ENCODE results near the gene P4HTM.

The P4HTM gene

GRCh38 chr3:49053543-49053942, 63.5 kb downstream of the P4HTM start (continued):
- TF ChIP-seq HOXD13 (CRISPR knock-in tag; IDR thresholded peaks at IDR 0.05; ENCODE audit: borderline replicate concordance) = no peak
- TF ChIP-seq, protein P1, sequence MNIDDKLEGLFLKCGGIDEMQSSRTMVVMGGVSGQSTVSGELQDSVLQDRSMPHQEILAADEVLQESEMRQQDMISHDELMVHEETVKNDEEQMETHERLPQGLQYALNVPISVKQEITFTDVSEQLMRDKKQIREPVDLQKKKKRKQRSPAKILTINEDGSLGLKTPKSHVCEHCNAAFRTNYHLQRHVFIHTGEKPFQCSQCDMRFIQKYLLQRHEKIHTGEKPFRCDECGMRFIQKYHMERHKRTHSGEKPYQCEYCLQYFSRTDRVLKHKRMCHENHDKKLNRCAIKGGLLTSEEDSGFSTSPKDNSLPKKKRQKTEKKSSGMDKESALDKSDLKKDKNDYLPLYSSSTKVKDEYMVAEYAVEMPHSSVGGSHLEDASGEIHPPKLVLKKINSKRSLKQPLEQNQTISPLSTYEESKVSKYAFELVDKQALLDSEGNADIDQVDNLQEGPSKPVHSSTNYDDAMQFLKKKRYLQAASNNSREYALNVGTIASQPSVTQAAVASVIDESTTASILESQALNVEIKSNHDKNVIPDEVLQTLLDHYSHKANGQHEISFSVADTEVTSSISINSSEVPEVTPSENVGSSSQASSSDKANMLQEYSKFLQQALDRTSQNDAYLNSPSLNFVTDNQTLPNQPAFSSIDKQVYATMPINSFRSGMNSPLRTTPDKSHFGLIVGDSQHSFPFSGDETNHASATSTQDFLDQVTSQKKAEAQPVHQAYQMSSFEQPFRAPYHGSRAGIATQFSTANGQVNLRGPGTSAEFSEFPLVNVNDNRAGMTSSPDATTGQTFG (tag by site-specific recombination; IDR thresholded peaks at IDR 0.05; ENCODE audit: borderline replicate concordance) = no peak

DNA sequence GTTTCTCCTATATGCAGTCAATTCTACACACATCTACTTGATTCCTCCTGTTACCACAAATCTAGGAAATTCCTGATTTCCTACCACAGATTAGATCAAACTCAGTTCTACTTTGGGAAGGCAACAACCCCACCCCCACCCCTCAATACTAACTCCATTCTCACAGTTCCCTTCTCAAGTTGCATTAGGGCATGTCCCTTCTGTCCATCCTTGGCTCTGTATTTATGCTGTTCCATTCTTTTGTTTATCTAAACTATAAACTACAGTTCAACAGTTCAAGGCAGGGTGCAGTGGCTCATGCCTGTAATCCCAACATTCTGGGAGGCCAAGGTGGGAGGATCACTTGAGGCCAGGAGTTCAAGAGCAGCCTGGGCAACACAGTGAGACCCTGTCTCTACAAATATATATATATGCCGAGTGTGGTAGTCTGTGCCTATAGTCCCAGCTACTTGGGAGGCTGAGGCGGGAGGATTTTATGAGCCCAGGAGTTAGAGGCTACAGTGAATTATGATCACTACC, 64.4 kb downstream of the P4HTM start:
- no peak for TF ChIP-seq ZNF677 (tag by site-specific recombination; IDR thresholded peaks at IDR 0.05)
- 0 out of 2 replicates have a peak, but pooled peaks have one; percentile 13 for TF ChIP-seq ZNF121 (tag by site-specific recombination; IDR thresholded peaks at IDR 0.05)
- Histone ChIP-seq H3K36me3 (ENCODE audit: control insufficient read depth in 2 of 2, insufficient read depth in 1 of 2, low read length in 2 of 2) (peaks cover 7 to 76% of the 10 kb centered on the region in 2 experiments), H3K27ac (ENCODE audit: extremely low read depth, low read depth, low read length) (no peak overlapping the region), H3K9me3 (ENCODE audit: control insufficient read depth, insufficient read depth, low read depth, low read length) (no peaks in the 10 kb centered on the region), H3K4me1 (ENCODE audit: control insufficient read depth, insufficient read depth, low read length) (no peaks in the 10 kb centered on the region), H3K4me3 (ENCODE audit: low read depth, low read length) (no peak overlapping the region)
- ChIA-PET POLR2A (interaction anchor here (1.6 kb wide), 1 partner anchor 40 kb away, joined by 3 read pairs; the partner anchor contains the start of gene QRICH1), CTCF (no interaction called here)

Data from HEK293 (cell line).